Ramos (cell line): ENCODE data around the gene KRTAP2-3.
"Not testable (repeated sequence)": the region's sequence is repeated elsewhere in the genome, so short reads cannot be mapped to it uniquely, and the experiment has no call there.

ENCODE experiments used
- in situ Hi-C: fragments of 300-500 bp; cut with MboI; formaldehyde crosslinking; loops from one replicate; pipeline ENCODE4 v1.14.3; 2022; ENCODE audit warnings: low sequenced_read_pairs; ENCODE audit not compliant: unreplicated experiment

The KRTAP2-3 gene

GRCh38 chr17:41069031-41069430, 9.1 kb upstream of the KRTAP2-3 start:
- in situ Hi-C loops = no loop called here

GRCh38 chr17:41067281-41067680, 7.4 kb upstream of the KRTAP2-3 start:
- in situ Hi-C loops = no loop called here

GRCh38 chr17:41065829-41066624, 6.1 kb upstream of the KRTAP2-3 start, which contains the start of gene KRTAP2-4:
Gene KRTAP2-4 (minus strand): TSS chr17:41065879. CDS start chr17:41065845, 34 bp downstream.
- in situ Hi-C loops = no loop called here

- in situ Hi-C loops = not testable (repeated sequence)
Measured at GRCh38 chr17:41065016-41065689, 5.2 kb upstream of the KRTAP2-3 start.

GRCh38 chr17:41064301-41064700, 4.4 kb upstream of the KRTAP2-3 start:
- in situ Hi-C loops = no loop called here

GRCh38 chr17:41063449-41063848, 3.5 kb upstream of the KRTAP2-3 start:
- in situ Hi-C loops = no loop called here

- in situ Hi-C loops = no loop called here
Measured at GRCh38 chr17:41061964-41062363, 2.0 kb upstream of the KRTAP2-3 start.

- in situ Hi-C loops = not testable (repeated sequence)
Measured at GRCh38 chr17:41059276-41060051, 450 bp downstream of the KRTAP2-3 start.

- in situ Hi-C loops = no loop called here
Measured at GRCh38 chr17:41058741-41059140, 1.2 kb downstream of the KRTAP2-3 start.

GRCh38 chr17:41057547-41057946, 2.4 kb downstream of the KRTAP2-3 start:
- in situ Hi-C loops = no loop called here

GRCh38 chr17:41055130-41055529, 4.8 kb downstream of the KRTAP2-3 start, which contains the start of gene KRTAP2-2:
Gene KRTAP2-2 (minus strand): TSS chr17:41055230. CDS start chr17:41055211, 19 bp downstream.
- in situ Hi-C loops = not testable (repeated sequence)

- in situ Hi-C loops = not testable (repeated sequence)
Measured at GRCh38 chr17:41054556-41054955, 5.4 kb downstream of the KRTAP2-3 start.

- in situ Hi-C loops = no loop called here
Measured at GRCh38 chr17:41054025-41054424, 5.9 kb downstream of the KRTAP2-3 start.

- in situ Hi-C loops = no loop called here
Measured at GRCh38 chr17:41052566-41052965, 7.3 kb downstream of the KRTAP2-3 start.

- in situ Hi-C loops = no loop called here
Measured at GRCh38 chr17:41049110-41049509, 10.8 kb downstream of the KRTAP2-3 start.

- in situ Hi-C loops = no loop called here
Measured at GRCh38 chr17:41048441-41048840, 11.5 kb downstream of the KRTAP2-3 start.

- in situ Hi-C loops = not testable (repeated sequence)
Measured at GRCh38 chr17:41046735-41047465, 13.0 kb downstream of the KRTAP2-3 start, which contains the start of gene KRTAP2-1. Gene KRTAP2-1 (minus strand): TSS chr17:41047316. CDS start chr17:41047267, 49 bp downstream.

- in situ Hi-C loops = no loop called here
Measured at GRCh38 chr17:41042953-41043352, 17.0 kb downstream of the KRTAP2-3 start.

GRCh38 chr17:41040783-41041571, 18.9 kb downstream of the KRTAP2-3 start, which contains the start of gene KRTAP1-1:
Gene KRTAP1-1 (minus strand): TSS chr17:41041450. CDS start chr17:41041397, 53 bp downstream.
- in situ Hi-C loops = not testable (repeated sequence)
